ENCODE results near the gene L3MBTL4.
"Not testable (repeated sequence)": the region's sequence is repeated elsewhere in the genome, so short reads cannot be mapped to it uniquely, and the experiment has no call there.

DNA sequence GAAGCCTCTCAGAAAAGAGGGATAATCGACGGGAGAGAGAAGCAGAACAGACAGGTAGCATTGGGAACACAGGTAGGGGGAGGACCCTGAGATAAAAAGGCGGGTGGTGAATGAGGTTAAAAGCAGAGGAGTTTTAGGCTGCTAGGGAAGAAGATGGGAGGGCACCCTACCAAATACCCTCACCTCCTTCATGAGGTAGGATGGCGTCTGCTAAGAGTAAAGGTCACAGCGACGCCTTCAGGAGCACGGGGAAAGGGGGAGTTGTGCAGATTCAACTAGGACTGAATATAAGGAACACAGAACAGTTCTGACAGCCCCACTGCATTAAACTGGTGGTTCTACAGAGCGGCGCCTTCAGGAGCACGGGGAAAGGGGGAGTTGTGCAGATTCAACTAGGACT, 142.6 kb downstream of the L3MBTL4 start:
- TF ChIP-seq CTCF (IDR thresholded peaks at IDR 0.05): peak; percentile 44
- TF ChIP-seq EZH2, EZH2phosphoT487 (IDR thresholded peaks at IDR 0.05): not testable (repeated sequence)

All from neural progenitor cell (in vitro differentiated cells).